ENCODE data around the gene USP7. TPM values are rescaled to one million over a fixed set of nuclear protein-coding genes. Genes with fewer than 3 reads are reported as not detected.

The USP7 gene
- total and polyA plus RNA-seq, 10 of the 15 experiments (the other 5 are each of a cell fraction or from before 2014, with no cell fraction given), result 16.2 to 133 (median 60.5) TPM

- Histone ChIP-seq H3K4me2 (ENCODE audit: control insufficient read depth, insufficient read depth) (no peak overlapping the region), H3K4me1 (ENCODE audit: control insufficient read depth, insufficient read depth, low read length) (peaks cover 6% of the 10 kb centered on the region; the same call in 1 of the 2 replicates), H3K27ac (ENCODE audit: control insufficient read depth, insufficient read depth) (no peak overlapping the region), H2AFZ (ENCODE audit: control insufficient read depth, low read depth, low read length) (no peak overlapping the region), H3K9ac (ENCODE audit: control insufficient read depth, insufficient read depth, low read length) (no peak overlapping the region), H3K79me2 (ENCODE audit: control insufficient read depth, insufficient read depth, low read length) (peaks cover 43% of the 10 kb centered on the region), H3K4me3 (no peak overlapping the region), H3K36me3 (ENCODE audit: control insufficient read depth in 2 of 2, insufficient read depth in 2 of 2, low read length in 1 of 2) (peaks cover 16 to 31% of the 10 kb centered on the region in 2 experiments), H3K27me3 (replicated peaks in 1 of 2; ENCODE audit: control insufficient read depth in 2 of 2, insufficient read depth in 2 of 2, low read length in 1 of 2) (no peaks in the 10 kb centered on the region), H3K9me3 (replicated peaks; ENCODE audit: control insufficient read depth, insufficient read depth, low read length) (no peaks in the 10 kb centered on the region; the same call in 2 of the 3 replicates), H4K20me1 (ENCODE audit: control insufficient read depth, insufficient read depth) (peaks cover 8% of the 10 kb centered on the region)
- ChIA-PET SMC1A (ENCODE audit: uncharacterized antibody, unreplicated experiment) (interaction anchor here (0.7 to 1.1 kb wide), 2 partner anchors 38 to 47 kb away, joined by 3 read pairs; no protein-coding TSS in a partner anchor), CTCF (interaction anchor here (0.8 to 1.7 kb wide), 2 partner anchors 13 to 20 kb away, joined by 5 read pairs; no protein-coding TSS in a partner anchor), RAD21 (ENCODE audit: unreplicated experiment) (interaction anchor here (0.8 to 1.0 kb wide), 2 partner anchors 9 to 39 kb away, joined by 3 read pairs; partner anchors contain the start of gene CARHSP1), POLR2A (interaction anchor here (0.6 to 2.5 kb wide), 4 partner anchors 9 to 1357 kb away, joined by 3 to 10 read pairs (median 6); partner anchors contain the start of gene CARHSP1)
- intact Hi-C loops (cut with micrococcal nuclease; ENCODE audit: unreplicated experiment), result no loop called here
- no peak for FAIRE-seq
- TF ChIP-seq POLR2A (IDR thresholded peaks at IDR 0.05; ENCODE audit: low read depth, low read length) (peak; percentile 51; the same call in 1 of the 2 replicates), MEF2B (IDR thresholded peaks at IDR 0.05; ENCODE audit: partially characterized antibody, poor library complexity, severe bottlenecking) (peak; percentile 56), RUNX3 (IDR thresholded peaks at IDR 0.05; ENCODE audit: low read length) (no peak)
- WGBS (ENCODE audit: insufficient coverage, insufficient replicate concordance, low lambda C conversion rate, missing lambda C conversion rate), result 59% methylated on average over 25 of the region's 25 CpGs
- DNase-seq (ENCODE audit: low read depth, low spot score), result no peak
- peak; percentile 12; the same call in 1 of the 3 replicates for ATAC-seq
- in situ Hi-C loops (cut with MboI), result no loop called here
- BruUV-seq (replicated peaks), result no TSS peak
These were observed 103.5 kb downstream of the USP7 start for GRCh38 chr16:8859913-8860881.

Data from GM12878 (cell line).